GM12891 (cell line): ENCODE data around the gene DBH.

ENCODE experiments used
- DNase-seq: peaks from one replicate; pipeline ENCODE4 v3.0.0; 2011; ENCODE audit warnings: low spot score; ENCODE audit not compliant: insufficient read length
- FAIRE-seq: peaks from 2 replicates; lab custom pipeline; 2011; peaks lifted over from hg19 to GRCh38; lab: Jason Lieb, UNC
- PAX5 ChIP-seq: IDR thresholded peaks from 2 replicates; pipeline ENCODE4 v1.6.1; 2011; ENCODE audit warnings: low read length, moderate library complexity, mild to moderate bottlenecking; ENCODE audit not compliant: insufficient read depth, severe bottlenecking
- POLR2A ChIP-seq: IDR thresholded peaks from 2 replicates; pipeline ENCODE4 v1.6.1; 2011; ENCODE audit warnings: low read depth, low read length, control low read depth
- POLR2AphosphoS5 ChIP-seq: IDR thresholded peaks from 2 replicates; pipeline ENCODE4 v1.6.1; 2011; ENCODE audit warnings: low read depth, low read length, control low read depth
- POU2F2 ChIP-seq: IDR thresholded peaks from 2 replicates; pipeline ENCODE4 v1.6.1; 2011; ENCODE audit warnings: low read depth, mild to moderate bottlenecking, control low read depth, low read length, moderate library complexity
- SPI1 ChIP-seq: IDR thresholded peaks from 2 replicates; pipeline ENCODE4 v1.6.1; 2011; ENCODE audit warnings: low read depth, low read length, control low read depth
- TAF1 ChIP-seq: IDR thresholded peaks from 2 replicates; pipeline ENCODE4 v1.6.1; 2011; ENCODE audit warnings: low read depth, low read length, control low read depth

Gene DBH

DNA sequence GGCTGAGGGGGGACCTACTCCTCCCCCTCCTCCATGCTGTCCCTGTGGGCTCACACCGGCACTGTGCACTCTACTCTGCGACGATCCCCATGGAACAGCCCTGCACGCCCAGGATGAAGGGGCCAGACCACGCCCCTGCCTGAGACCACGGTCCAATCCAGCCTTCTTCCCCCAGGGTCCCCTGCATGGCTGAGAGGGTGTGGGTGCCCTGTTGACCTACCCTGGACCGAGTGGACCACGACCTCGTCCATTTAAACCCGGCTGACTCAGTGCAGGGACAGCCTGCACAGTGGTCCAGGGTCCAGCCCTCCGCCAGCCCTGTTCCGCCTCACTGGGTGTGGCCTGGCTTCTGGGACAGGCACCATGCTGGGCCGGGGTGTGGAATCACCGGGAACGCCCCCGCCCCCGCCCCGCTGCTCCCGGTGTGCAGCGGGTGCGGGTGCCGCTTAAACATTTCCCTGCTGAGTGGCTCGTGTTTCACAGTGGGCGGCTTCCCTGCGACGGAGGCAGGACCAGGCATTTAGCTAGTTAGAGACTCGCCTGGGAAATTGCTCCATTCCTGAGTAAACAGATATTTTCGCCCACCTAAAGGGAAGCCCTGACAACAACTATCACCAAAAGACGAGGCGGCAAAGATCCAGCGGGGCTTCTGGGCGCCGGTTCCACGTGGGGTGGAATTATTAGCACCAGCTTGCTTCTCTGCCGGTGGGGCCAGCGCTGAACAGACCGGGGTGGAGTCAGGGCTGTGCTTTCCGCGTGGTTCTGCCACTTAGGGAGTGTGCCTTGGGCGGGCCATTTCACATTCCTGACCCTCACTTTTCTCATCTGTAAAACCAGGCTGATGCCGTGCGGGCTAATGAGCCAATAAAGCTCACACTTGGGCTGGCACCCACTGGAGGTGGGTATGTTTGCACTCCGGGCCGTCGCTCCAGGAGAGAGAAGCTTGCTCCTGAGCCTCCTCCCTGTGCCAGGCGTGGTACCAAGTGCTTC, 22.6 kb downstream of the DBH start:
- FAIRE-seq (no peak), DNase-seq (no peak)
- TF ChIP-seq SPI1, result no peak
- no peak for TF ChIP-seq PAX5
- TF ChIP-seq POLR2A, result no peak
- TF ChIP-seq TAF1, result no peak
- TF ChIP-seq POU2F2, result no peak
- TF ChIP-seq POLR2AphosphoS5, result no peak

GRCh38 chr9:133659516-133659915, 23.4 kb downstream of the DBH start:
- FAIRE-seq (no peak), DNase-seq (no peak)

GRCh38 chr9:133661846-133662540, 25.8 kb downstream of the DBH start:
- TF ChIP-seq TAF1, result no peak
- no peak for TF ChIP-seq POLR2A
- no peak for TF ChIP-seq POU2F2
- no peak for TF ChIP-seq SPI1
- TF ChIP-seq PAX5, result no peak
- no peak for TF ChIP-seq POLR2AphosphoS5
- DNase-seq, result no peak

More at GRCh38 chr9:133659516-133659915, 23.4 kb downstream of the DBH start:
- TF ChIP-seq SPI1, result no peak
- TF ChIP-seq POU2F2, result no peak
- TF ChIP-seq POLR2A, result no peak
- no peak for TF ChIP-seq POLR2AphosphoS5
- TF ChIP-seq PAX5, result no peak
- TF ChIP-seq TAF1, result no peak

DNA sequence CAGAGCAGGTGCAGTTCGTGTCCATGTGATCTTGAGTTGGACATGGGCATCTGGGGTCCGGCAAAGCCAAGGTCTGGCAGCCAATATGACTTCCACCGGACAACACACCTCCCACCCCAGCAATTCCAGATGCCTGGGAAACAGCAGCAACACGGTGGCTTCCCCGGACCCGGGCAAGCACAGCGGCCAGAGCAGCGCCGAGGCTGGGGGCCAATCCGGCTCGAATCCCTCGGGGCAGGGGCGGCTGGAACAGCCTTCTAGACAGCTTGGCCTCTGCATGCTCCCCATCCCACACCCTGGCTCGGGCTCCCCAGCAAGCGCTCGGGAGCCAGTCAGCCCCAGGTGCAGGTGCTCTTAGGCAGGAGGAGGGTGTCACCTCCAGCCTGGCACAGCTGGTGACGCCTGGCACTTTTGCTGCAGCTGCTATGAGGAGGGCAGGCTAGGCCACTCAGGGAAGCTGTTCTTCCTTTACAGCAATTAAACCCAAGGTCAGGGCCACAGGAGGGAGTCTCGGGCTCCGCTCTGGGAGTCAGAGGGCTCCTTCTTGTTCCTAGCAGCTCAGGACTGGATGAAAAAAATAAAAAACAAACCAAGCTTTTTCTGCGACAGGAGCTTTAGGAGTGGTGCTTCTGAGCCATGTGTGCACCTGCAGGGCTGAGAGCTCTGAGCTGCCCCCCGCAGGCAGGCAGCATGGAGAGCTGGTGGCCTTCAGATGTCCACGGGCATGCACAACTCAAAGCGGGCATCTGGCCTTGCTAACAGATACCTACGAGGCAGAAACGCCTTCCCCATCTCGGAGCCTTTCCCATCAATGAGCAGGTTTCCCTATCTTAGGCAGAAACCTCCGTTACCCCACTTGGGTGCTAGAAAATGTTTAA, 28.2 kb downstream of the DBH start:
- FAIRE-seq (no peak), DNase-seq (no peak)
- no peak for TF ChIP-seq POU2F2
- no peak for TF ChIP-seq PAX5
- TF ChIP-seq SPI1, result no peak
- no peak for TF ChIP-seq POLR2AphosphoS5

More at GRCh38 chr9:133661846-133662540, 25.8 kb downstream of the DBH start:
- no peak for FAIRE-seq

DNA sequence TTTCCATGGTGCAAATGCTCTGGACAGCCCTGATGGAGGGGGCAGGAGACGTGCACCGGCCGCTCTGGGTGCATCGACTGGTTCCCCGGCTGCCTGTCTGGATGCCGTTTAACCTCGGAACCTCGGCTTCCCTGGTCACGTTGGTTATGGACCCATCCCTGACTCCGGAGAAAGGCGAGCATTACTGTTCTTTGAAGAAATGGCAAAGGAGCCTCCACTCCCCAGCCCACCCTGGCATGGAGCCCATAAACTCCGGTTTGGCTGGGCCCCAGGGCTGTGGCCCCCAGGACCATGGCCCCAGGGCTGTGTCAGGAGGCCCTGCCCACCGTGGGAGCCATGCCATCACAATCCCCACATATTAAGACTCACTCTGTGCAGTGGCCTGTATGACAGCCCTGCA, 28.9 kb downstream of the DBH start:
- FAIRE-seq, result no peak
- TF ChIP-seq POU2F2 (no peak), PAX5 (no peak), TAF1 (no peak), POLR2AphosphoS5 (no peak), SPI1 (no peak), POLR2A (no peak)
- DNase-seq, result no peak

DNA sequence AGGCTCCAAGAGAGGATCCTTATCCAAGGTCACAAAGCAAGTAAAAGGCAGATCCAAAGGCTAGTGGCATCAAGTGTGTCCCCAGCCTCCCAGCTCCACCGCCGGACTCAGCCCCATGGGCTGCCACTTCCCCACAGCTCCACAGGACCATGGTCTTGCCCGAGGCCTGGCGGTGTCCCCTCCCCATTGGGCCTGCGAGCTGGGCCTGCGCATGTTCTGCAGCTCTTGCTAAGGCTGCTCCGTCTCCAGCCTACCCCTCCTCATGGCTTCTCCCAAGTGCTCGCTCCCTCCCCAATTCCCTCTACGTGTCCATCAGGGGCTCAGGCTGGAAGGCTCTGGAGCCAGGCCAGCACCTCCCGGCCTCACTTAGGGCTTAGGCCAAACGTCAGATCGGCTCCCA, 29.4 kb downstream of the DBH start:
- no peak for FAIRE-seq
- TF ChIP-seq TAF1 (no peak), POU2F2 (no peak), POLR2AphosphoS5 (no peak), SPI1 (no peak), POLR2A (no peak), PAX5 (no peak)
- DNase-seq, result no peak

- TF ChIP-seq PAX5 (no peak), TAF1 (no peak), SPI1 (no peak), POU2F2 (no peak), POLR2A (no peak), POLR2AphosphoS5 (no peak)
- no peak for FAIRE-seq
- DNase-seq, result no peak
Measured at GRCh38 chr9:133666387-133666786, 30.2 kb downstream of the DBH start.

DNA sequence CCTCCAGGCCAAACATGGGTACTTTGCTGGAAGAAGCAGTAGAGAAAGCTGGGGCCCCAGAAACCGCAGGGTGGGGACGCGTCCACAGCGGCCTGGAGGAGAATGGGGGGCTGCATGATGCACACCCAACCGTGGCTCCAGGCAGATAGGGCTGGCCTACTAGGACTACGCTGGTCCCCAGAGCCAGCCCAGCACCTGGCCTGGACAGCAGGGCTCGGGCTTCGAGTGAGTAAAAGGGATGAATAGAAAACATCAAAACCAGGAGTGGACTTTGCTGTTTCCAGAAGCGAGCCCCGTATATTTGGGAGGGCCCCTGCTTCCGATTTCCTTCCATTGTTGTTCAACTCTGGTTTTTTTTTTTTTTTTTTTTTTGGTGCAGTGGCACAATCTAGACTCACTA, 30.7 kb downstream of the DBH start:
- FAIRE-seq, result no peak

More for the DNA sequence above, 30.7 kb downstream of the DBH start:
- no peak for DNase-seq
- TF ChIP-seq POLR2A (no peak), PAX5 (no peak), TAF1 (no peak), POLR2AphosphoS5 (no peak), SPI1 (no peak), POU2F2 (no peak)
